H1 (cell line): Measurements from ENCODE around the gene ACOT9. TPM values are rescaled to one million over a fixed set of nuclear protein-coding genes. Genes with fewer than 3 reads are reported as not detected.

Experiments
- CTCF ChIA-PET: fragments of 300-600 bp; sonication (Branson Sonifier 250); formaldehyde crosslinking; loops from one replicate; lab custom pipeline; 2021; ENCODE audit not compliant: partially characterized antibody; lab: Charles Lee
- POLR2A ChIA-PET: fragments of 300-600 bp; sonication (Branson Sonifier 250); formaldehyde crosslinking; loops from one replicate; lab custom pipeline; 2021; ENCODE audit warnings: inconsistent platforms; ENCODE audit not compliant: partially characterized antibody; lab: Charles Lee
- DNase-seq, 2 experiments: peaks; one replicate each; pipeline versions ENCODE4 v3.0.0 to v3.0.0-alpha.2; 2010 to 2022; ENCODE audit warnings: low spot score in 2 of 2, low read depth in 1 of 2, mixed read lengths in 1 of 2
- FAIRE-seq: peaks from 2 replicates; lab custom pipeline; 2011; peaks lifted over from hg19 to GRCh38; lab: Jason Lieb, UNC
- H2AFZ ChIP-seq: 2 replicates; pipeline ENCODE4 v1.8.1; 2012; ENCODE audit warnings: low read length, inconsistent platforms
- H2AK5ac ChIP-seq: 2 replicates; pipeline ENCODE4 v1.6.1; 2013; ENCODE audit warnings: low read depth, low read length
- H2BK120ac ChIP-seq: replicated peaks from 2 replicates; pipeline ENCODE3; 2013; ENCODE audit warnings: low read depth, low read length, inconsistent platforms
- H2BK12ac ChIP-seq: 2 replicates; pipeline ENCODE4 v1.6.1; 2013; ENCODE audit warnings: low read depth, low read length
- H2BK15ac ChIP-seq: 2 replicates; pipeline ENCODE4 v1.6.1; 2013; ENCODE audit warnings: low read length
- H2BK20ac ChIP-seq: 2 replicates; pipeline ENCODE4 v1.6.1; 2013; ENCODE audit warnings: low read length
- H2BK5ac ChIP-seq: 2 replicates; pipeline ENCODE4 v1.6.1; 2013; ENCODE audit warnings: low read depth, low read length
- H3K14ac ChIP-seq: 2 replicates; pipeline ENCODE4 v1.6.1; 2013; ENCODE audit warnings: inconsistent platforms; ENCODE audit not compliant: insufficient read length
- H3K18ac ChIP-seq: 2 replicates; pipeline ENCODE4 v1.6.1; 2013; ENCODE audit warnings: low read length; ENCODE audit errors: extremely low read depth
- H3K23ac ChIP-seq: 2 replicates; pipeline ENCODE4 v1.6.1; 2013; ENCODE audit warnings: inconsistent platforms; ENCODE audit not compliant: insufficient read length
- H3K23me2 ChIP-seq: 2 replicates; pipeline ENCODE4 v1.6.1; 2013; ENCODE audit warnings: low read depth, low read length
- H3K27ac ChIP-seq: 2 replicates; pipeline ENCODE4 v1.6.1; 2011; ENCODE audit warnings: low read depth, low read length, inconsistent platforms
- H3K27me3 ChIP-seq, 4 experiments: replicated peaks in 1 of 4; 1 replicate in 1 of 4; 2 replicates in 3 of 4; pipeline versions ENCODE4 v1.6.1 to v1.8.1; 2011 to 2013; ENCODE audit warnings: low read length in 3 of 4, mild to moderate bottlenecking in 3 of 4, inconsistent platforms in 2 of 4, mixed read lengths in 2 of 4, moderate library complexity in 1 of 4; ENCODE audit not compliant: control insufficient read depth in 3 of 4, insufficient read depth in 3 of 4; ENCODE audit errors: extremely low read depth in 1 of 4
- H3K36me3 ChIP-seq, 4 experiments: 2 replicates each; pipeline versions ENCODE4 v1.6.1 to v1.8.1; 2011 to 2013; ENCODE audit warnings: mild to moderate bottlenecking in 4 of 4, low read length in 3 of 4, moderate library complexity in 2 of 4, control low read depth in 1 of 4, inconsistent platforms in 1 of 4; ENCODE audit not compliant: insufficient read depth in 4 of 4, control insufficient read depth in 2 of 4
- H3K4ac ChIP-seq: replicated peaks from 2 replicates; pipeline ENCODE3; 2013; ENCODE audit warnings: low read length, low read depth, mixed read lengths, inconsistent platforms; ENCODE audit not compliant: insufficient read length
- H3K4me1 ChIP-seq, 4 experiments: replicated peaks in 1 of 4; 1 replicate in 1 of 4; 2 replicates in 3 of 4; pipeline versions ENCODE4 v1.6.1 to v1.8.1; 2011 to 2013; ENCODE audit warnings: low read length in 3 of 4, inconsistent platforms in 2 of 4, mixed read lengths in 1 of 4; ENCODE audit not compliant: insufficient read depth in 4 of 4, control insufficient read depth in 3 of 4
- H3K4me2 ChIP-seq, 2 experiments: 2 replicates each; pipeline versions ENCODE4 v1.6.1 to v1.8.1; 2011 to 2013; ENCODE audit warnings: low read depth in 2 of 2, low read length in 2 of 2, control low read depth in 1 of 2, inconsistent platforms in 1 of 2, mild to moderate bottlenecking in 1 of 2; ENCODE audit not compliant: insufficient read depth in 1 of 2
- H3K4me3 ChIP-seq, 4 experiments: fragments of 200-600, 300-600 bp in 1 of 4; sonication (generic), shearing (Covaris generic), sonication (Bioruptor Twin) in 1 of 4; 2 replicates each; pipeline versions ENCODE4 v1.5.1 to v1.8.1; 2011 to 2016; ENCODE audit warnings: low read length in 4 of 4, low read depth in 3 of 4, control low read depth in 2 of 4, inconsistent platforms in 2 of 4, mild to moderate bottlenecking in 2 of 4, mixed read lengths in 1 of 4, moderate library complexity in 1 of 4; ENCODE audit not compliant: insufficient read depth in 2 of 4; ENCODE audit errors: extremely low read depth in 1 of 4
- H3K56ac ChIP-seq: replicated peaks from 2 replicates; pipeline ENCODE3; 2013; ENCODE audit warnings: low read depth, mild to moderate bottlenecking, mixed read lengths, low read length, inconsistent platforms; ENCODE audit not compliant: insufficient read length
- H3K79me1 ChIP-seq: 2 replicates; pipeline ENCODE4 v1.6.1; 2013; ENCODE audit warnings: low read depth, low read length, control low read depth
- H3K79me2 ChIP-seq, 2 experiments: 2 replicates each; pipeline versions ENCODE4 v1.6.1 to v1.8.1; 2012 to 2013; ENCODE audit warnings: low read length in 2 of 2, mild to moderate bottlenecking in 2 of 2, inconsistent platforms in 1 of 2; ENCODE audit not compliant: insufficient read depth in 2 of 2, control insufficient read depth in 1 of 2
- H3K9ac ChIP-seq, 4 experiments: replicated peaks in 1 of 4; 1 replicate in 1 of 4; 2 replicates in 3 of 4; pipeline versions ENCODE4 v1.6.1 to v1.8.1; 2011 to 2013; ENCODE audit warnings: low read depth in 3 of 4, low read length in 3 of 4, control low read depth in 2 of 4, mild to moderate bottlenecking in 2 of 4, moderate library complexity in 2 of 4, inconsistent platforms in 1 of 4; ENCODE audit errors: extremely low read depth in 1 of 4
- H3K9me3 ChIP-seq, 2 experiments: 2 replicates each; pipeline versions ENCODE4 v1.6.1 to v1.8.1; 2012 to 2013; ENCODE audit warnings: mild to moderate bottlenecking in 2 of 2, moderate library complexity in 2 of 2, control low read depth in 1 of 2, inconsistent platforms in 1 of 2, low read depth in 1 of 2, low read length in 1 of 2, mixed read lengths in 1 of 2; ENCODE audit not compliant: insufficient read depth in 2 of 2
- H4K20me1 ChIP-seq, 2 experiments: replicated peaks in 1 of 2; 2 replicates each; pipeline versions ENCODE3 to v1.8.1; 2011 to 2013; ENCODE audit warnings: inconsistent platforms in 2 of 2, low read length in 2 of 2, mild to moderate bottlenecking in 1 of 2; ENCODE audit not compliant: insufficient read depth in 2 of 2, control insufficient read depth in 1 of 2
- H4K5ac ChIP-seq: 2 replicates; pipeline ENCODE4 v1.6.1; 2013; ENCODE audit warnings: low read length, low read depth, mixed read lengths, inconsistent platforms; ENCODE audit not compliant: insufficient read length
- H4K8ac ChIP-seq: 2 replicates; pipeline ENCODE4 v1.8.0; 2013; ENCODE audit warnings: mild to moderate bottlenecking, moderate library complexity, low read length, inconsistent platforms; ENCODE audit not compliant: insufficient read depth; ENCODE audit errors: extremely low read depth
- H4K91ac ChIP-seq: replicated peaks from 2 replicates; pipeline ENCODE3; 2013; ENCODE audit warnings: low read length, mixed read lengths, inconsistent platforms; ENCODE audit not compliant: insufficient read length
- ATF3 ChIP-seq: IDR thresholded peaks from 2 replicates; pipeline ENCODE4 v1.6.1; 2011; ENCODE audit warnings: low read depth, mild to moderate bottlenecking, low read length; ENCODE audit not compliant: insufficient read depth
- EGR1 ChIP-seq: IDR thresholded peaks from 2 replicates; pipeline ENCODE4 v1.6.1; 2011; ENCODE audit warnings: low read depth, low read length, borderline replicate concordance
- FOSL1 ChIP-seq: IDR thresholded peaks from 2 replicates; pipeline ENCODE4 v1.6.1; 2011; ENCODE audit warnings: mild to moderate bottlenecking, low read depth, low read length, moderate library complexity; ENCODE audit not compliant: insufficient read depth
- JUN ChIP-seq: IDR thresholded peaks from 2 replicates; pipeline ENCODE4 v1.6.1; 2011; ENCODE audit warnings: low read depth, mild to moderate bottlenecking, improper control_type of control experiment, low read length
- KDM1A ChIP-seq: fragments of 200-600, 300-600 bp; sonication (generic); IDR thresholded peaks from 2 replicates; pipeline ENCODE4 v1.7.1; 2016; ENCODE audit warnings: mild to moderate bottlenecking, low read length, borderline replicate concordance
- POLR2A ChIP-seq, 2 experiments: IDR thresholded peaks; 1 replicate in 1 of 2; 2 replicates in 1 of 2; pipeline ENCODE4 v1.6.1; 2011; ENCODE audit warnings: low read depth in 2 of 2, low read length in 2 of 2, mild to moderate bottlenecking in 2 of 2; ENCODE audit errors: control extremely low read depth in 1 of 2
- RXRA ChIP-seq: IDR thresholded peaks from 2 replicates; pipeline ENCODE4 v1.6.1; 2011; ENCODE audit warnings: low read depth, mild to moderate bottlenecking, low read length, moderate library complexity; ENCODE audit not compliant: insufficient read depth
- SP1 ChIP-seq: IDR thresholded peaks from 2 replicates; pipeline ENCODE4 v1.6.1; 2011; ENCODE audit warnings: low read depth, low read length
- SP2 ChIP-seq: IDR thresholded peaks from 2 replicates; pipeline ENCODE4 v1.6.1; 2012; ENCODE audit warnings: mild to moderate bottlenecking, low read length, inconsistent platforms
- YY1 ChIP-seq: IDR thresholded peaks from 2 replicates; pipeline ENCODE4 v1.6.1; 2011; ENCODE audit warnings: low read depth, mild to moderate bottlenecking, low read length
- WGBS, 2 experiments: shearing (Covaris generic) in 1 of 2; methylation state at CpG; one replicate each; pipeline versions ENCODE4 v1.1.6 to v1.1.7; 2013 to 2015; ENCODE audit warnings: low lambda C conversion rate in 2 of 2, mixed read lengths in 2 of 2, inconsistent platforms in 1 of 2, low coverage in 1 of 2, missing lambda C conversion rate in 1 of 2; ENCODE audit not compliant: insufficient replicate concordance in 2 of 2, insufficient coverage in 1 of 2, insufficient read length in 1 of 2; ENCODE audit errors: extremely low coverage in 1 of 2, missing lambda C conversion rate in 1 of 2; 5-methylcytosine and 5-hydroxymethylcytosine counted together
- polyA plus RNA-seq, 7 experiments: library from polyadenylated mRNA; depleted of rRNA in 3 of 7; stranded (reverse) in 5 of 7; unstranded in 2 of 7; fragments of >200 nt in 5 of 7; fragments of 200-250 nt in 2 of 7; gene quantifications; 1 replicate in 5 of 7; 2 replicates in 1 of 7; 4 replicates in 1 of 7; pipeline versions ENCODE4 v1.2.1 to v1.2.3, GENCODE V29; 2011 to 2013; ENCODE audit warnings: missing spikeins in 2 of 7, mixed read lengths in 2 of 7
- total RNA-seq: library from RNA; stranded (reverse); fragmentation: NEBNext Ultra II Directional; extraction: Animal tissue kit (Norgen Biotek cat#: 25700); gene quantifications from 2 replicates; pipeline ENCODE4 v1.2.1, GENCODE V29; 2021

The ACOT9 gene
- total and polyA plus RNA-seq, 2 of the 8 experiments (the other 6 are each of a cell fraction or from before 2014, with no cell fraction given): 20.7 to 39.5 TPM

DNA sequence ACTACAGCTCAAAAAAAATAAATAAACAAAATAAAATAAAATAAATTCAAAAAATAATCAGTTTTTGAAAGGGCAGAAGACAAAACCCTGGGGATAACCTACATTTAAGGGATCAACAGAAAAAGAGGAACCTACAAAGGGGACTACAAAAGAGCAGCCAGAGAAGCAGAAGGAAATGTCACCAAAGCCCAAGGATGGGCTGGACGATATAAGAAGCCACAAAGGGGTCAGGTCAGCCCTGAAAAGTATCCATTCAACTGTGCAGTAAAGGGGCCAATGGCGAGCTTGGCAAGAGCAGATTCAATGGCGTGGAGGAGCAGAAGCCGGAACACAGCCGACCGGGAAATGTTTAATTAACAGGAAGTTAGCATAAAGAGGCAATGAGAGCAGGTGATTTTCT, 16.9 kb downstream of the ACOT9 start:
- Histone ChIP-seq H4K8ac (no peak overlapping the region), H3K23ac (no peak overlapping the region), H3K27me3 (no peaks in the 10 kb centered on the region), H2BK5ac (no peak overlapping the region), H4K5ac (no peak overlapping the region), H3K36me3 (peaks cover 0 to 16% (median 4%) of the 10 kb centered on the region in 4 experiments; a peak in 3 of 8 replicates), H3K79me2 (no peaks in the 10 kb centered on the region), H3K9me3 (no peaks in the 10 kb centered on the region), H3K9ac (no peak overlapping the region), H2BK20ac (no peak overlapping the region), H4K20me1 (no peaks in the 10 kb centered on the region), H2BK15ac (no peak overlapping the region), H3K14ac (no peak overlapping the region), H3K18ac (no peak overlapping the region), H4K91ac (no peak overlapping the region), H3K56ac (no peak overlapping the region), H2AFZ (no peak overlapping the region), H3K79me1 (no peaks in the 10 kb centered on the region), H2BK120ac (no peak overlapping the region), H3K4me3 (no peak overlapping the region), H3K4ac (no peak overlapping the region), H2AK5ac (no peak overlapping the region), H3K27ac (no peak overlapping the region), H3K4me2 (no peak overlapping the region), H3K23me2 (no peaks in the 10 kb centered on the region), H3K4me1 (no peaks in the 10 kb centered on the region), H2BK12ac (no peak overlapping the region)
- no peak for DNase-seq
- no peak for TF ChIP-seq POLR2A (IDR thresholded peaks at IDR 0.05; ENCODE audit: control extremely low read depth in 1 of 2, low read depth in 2 of 2, low read length in 2 of 2)
- no peak for TF ChIP-seq ATF3
- no peak for TF ChIP-seq YY1
- no peak for TF ChIP-seq JUN
- TF ChIP-seq EGR1: no peak
- TF ChIP-seq SP1: no peak
- no peak for TF ChIP-seq KDM1A
- TF ChIP-seq FOSL1: no peak
- TF ChIP-seq SP2: no peak
- TF ChIP-seq RXRA: no peak
- CTCF ChIA-PET: interaction anchor here (0.5 kb wide), 1 partner anchor 256 kb away, joined by 4 read pairs; no protein-coding TSS in a partner anchor
- POLR2A ChIA-PET: no interaction called here
- WGBS, 2 experiments: 94% methylated on average over 5 of the region's 6 CpGs; no CpG with 5 or more reads in 1 of the 2 experiments
- no peak for FAIRE-seq
